Ovary (tissue), 9 donors: ENCODE data around the gene POP4. TPM values are rescaled to one million over a fixed set of nuclear protein-coding genes. Genes with fewer than 3 reads are reported as not detected.

ENCODE experiments used
- DNase-seq, 5 donors: peaks; one replicate each; pipeline ENCODE4 v3.0.0-alpha.2; 2019 to 2020
- H3K27ac ChIP-seq, 2 donors: fragments of 200-600 bp; one replicate each; pipeline versions ENCODE4 v1.5.1 to v1.8.0; 2019 to 2022
- H3K27me3 ChIP-seq: fragments of 200-600 bp; one replicate; pipeline ENCODE4 v1.8.0; 2022
- H3K36me3 ChIP-seq: fragments of 200-600 bp; sonication (generic); one replicate; pipeline ENCODE4 v1.5.1; 2019
- H3K4me1 ChIP-seq: one replicate; pipeline ENCODE4 v1.8.1; 2013; ENCODE audit warnings: mild to moderate bottlenecking, moderate library complexity; ENCODE audit not compliant: insufficient read depth
- H3K4me3 ChIP-seq: fragments of 200-600 bp; sonication (generic); one replicate; pipeline ENCODE4 v1.5.1; 2017
- H3K9me3 ChIP-seq, 2 donors: fragments of 200-600 bp in 1 of 2; sonication (generic) in 1 of 2; one replicate each; pipeline versions ENCODE4 v1.5.1 to v1.8.1; 2013 to 2019; ENCODE audit warnings: mild to moderate bottlenecking in 1 of 2, moderate library complexity in 1 of 2
- CTCF ChIP-seq, 3 donors: fragments of 450-650 bp in 2 of 3; fragments of 200-600 bp in 1 of 3; IDR thresholded peaks; one replicate each; pipeline versions ENCODE4 v1.5.1 to v1.8.0; 2016 to 2022; ENCODE audit warnings: antibody characterized with exemption in 3 of 3, mild to moderate bottlenecking in 1 of 3
- EP300 ChIP-seq: sonication (generic); formaldehyde crosslinking; IDR thresholded peaks from one replicate; pipeline ENCODE4 v1.6.1; 2017; ENCODE audit warnings: antibody characterized with exemption
- POLR2A ChIP-seq: fragments of 450-650 bp; IDR thresholded peaks from one replicate; pipeline ENCODE4 v1.6.1; 2017; ENCODE audit warnings: antibody characterized with exemption, mild to moderate bottlenecking, moderate library complexity
- WGBS, 3 donors: extraction: QIAGEN DNeasy Blood & Tissue Kit in 1 of 3; methylation state at CpG; one replicate each; pipeline versions ENCODE4 v1.1.5 to v1.1.7; 2013 to 2017; 5-methylcytosine and 5-hydroxymethylcytosine counted together
- intact Hi-C, 4 donors: fragments of 100-400 bp; cut with DNase I; formaldehyde crosslinking; loops; one replicate each; pipeline versions ENCODE4 v1.11.0 to v1.15.1; 2022 to 2023
- polyA plus RNA-seq, 2 donors: library from polyadenylated mRNA; stranded (reverse); fragments of 200-250 nt in 1 of 2; fragments of 350-450 nt in 1 of 2; fragmentation: Illumina TruSeq in 1 of 2; extraction: RNeasy Lipid Tissue Mini Kit (QIAGEN cat#74804) in 1 of 2; gene quantifications; one replicate each; pipeline ENCODE4 v1.2.3, GENCODE V29; 2013 to 2014
- total RNA-seq, 7 donors: library from RNA; depleted of rRNA in 2 of 7; stranded (reverse); fragments of >200 nt in 2 of 7; fragmentation: NEBNext Ultra II Directional in 3 of 7; extraction: Animal tissue kit (Norgen Biotek cat#: 25700) in 3 of 7; gene quantifications; one replicate each; pipeline versions ENCODE4 v1.1.0 to v1.2.4, GENCODE V29; 2016 to 2023
- donor health status: DM: no; HTN: no; CAD: no; lungs with moderate emphysema.
- donor health status: DM: no; HTN: no; CAD: no.
- donor health status: Bipolar disorder and iron deficiency.
- donor health status: DM: yes; HTN: yes; CAD: no.
- donor health status: DM: no; HTN: no; CAD: no.
- donor health status: DM: yes; HTN: yes; CAD: no.

Gene POP4
- total and polyA plus RNA-seq, 9 donors: 32.9 to 92.9 (median 38.9) TPM

GRCh38 chr19:29622166-29623070 lies 16.3 kb downstream of the POP4 start:
- 66 to 73% (median 69%) methylated on average over 23 of the region's 23 CpGs for WGBS, 3 donors
- no peaks in the 10 kb centered on the region for H3K9me3 ChIP-seq
- H3K27me3 ChIP-seq: no peaks in the 10 kb centered on the region
- no peak for DNase-seq
- TF ChIP-seq EP300 (no peak), CTCF (IDR thresholded peaks at IDR 0.05) (no peak), POLR2A (no peak)
- intact Hi-C loops: no loop called here
- H3K27ac ChIP-seq: no peak overlapping the region
- no peak overlapping the region for H3K4me3 ChIP-seq
- H3K4me1 ChIP-seq: no peaks in the 10 kb centered on the region
- no peaks in the 10 kb centered on the region for H3K36me3 ChIP-seq

- H3K36me3 ChIP-seq: no peaks in the 10 kb centered on the region
- DNase-seq: no peak
- no peaks in the 10 kb centered on the region for H3K4me1 ChIP-seq
- no peaks in the 10 kb centered on the region for H3K9me3 ChIP-seq
- intact Hi-C loops: no loop called here
- TF ChIP-seq POLR2A: no peak
- TF ChIP-seq CTCF (IDR thresholded peaks at IDR 0.05): no peak
- TF ChIP-seq EP300: no peak
- no peak overlapping the region for H3K27ac ChIP-seq
- H3K4me3 ChIP-seq: no peak overlapping the region
- H3K27me3 ChIP-seq: no peaks in the 10 kb centered on the region
- WGBS, 3 donors: 74 to 79% (median 76%) methylated on average over 17 to 18 of the region's 18 CpGs
These were observed 17.8 kb downstream of the POP4 start for GRCh38 chr19:29623726-29624488.

GRCh38 chr19:29624489-29625185 lies 18.6 kb downstream of the POP4 start:
- Histone ChIP-seq H3K27me3 (no peaks in the 10 kb centered on the region), H3K27ac (no peak overlapping the region), H3K36me3 (no peaks in the 10 kb centered on the region), H3K4me3 (no peak overlapping the region), H3K4me1 (no peaks in the 10 kb centered on the region), H3K9me3 (no peaks in the 10 kb centered on the region)
- intact Hi-C loops: no loop called here
- no peak for DNase-seq
- WGBS, 3 donors: 67 to 70% (median 68%) methylated on average over 6 of the region's 6 CpGs
- TF ChIP-seq EP300 (no peak), CTCF (IDR thresholded peaks at IDR 0.05) (no peak), POLR2A (no peak)

GRCh38 chr19:29625186-29625651 lies 19.1 kb downstream of the POP4 start:
- no peak overlapping the region for H3K4me3 ChIP-seq
- WGBS, 3 donors: 73 to 78% (median 73%) methylated on average over 9 of the region's 9 CpGs

More at GRCh38 chr19:29625186-29625651, 19.1 kb downstream of the POP4 start:
- no peaks in the 10 kb centered on the region for H3K27me3 ChIP-seq
- intact Hi-C loops: no loop called here
- no peaks in the 10 kb centered on the region for H3K9me3 ChIP-seq
- DNase-seq: no peak
- no peak overlapping the region for H3K27ac ChIP-seq
- no peaks in the 10 kb centered on the region for H3K4me1 ChIP-seq
- no peak for TF ChIP-seq CTCF (IDR thresholded peaks at IDR 0.05)
- TF ChIP-seq EP300: no peak
- no peak for TF ChIP-seq POLR2A
- H3K36me3 ChIP-seq: no peaks in the 10 kb centered on the region
